Measurements from ENCODE around the gene CACNA2D3.
A peak's percentile ranks its signal among the peaks of the same experiment; 100 is the strongest.

Gene CACNA2D3

GRCh38 chr3:54176106-54176505 is 53.8 kb downstream of the CACNA2D3 start:
- DNase-seq: no peak

GRCh38 chr3:54177816-54178215 is 55.5 kb downstream of the CACNA2D3 start:
- no peak for DNase-seq

GRCh38 chr3:54178376-54178775 is 56.0 kb downstream of the CACNA2D3 start:
- DNase-seq: no peak

- DNase-seq: no peak
Observed at GRCh38 chr3:54180921-54181320, 58.6 kb downstream of the CACNA2D3 start.

GRCh38 chr3:54182242-54182641 is 59.9 kb downstream of the CACNA2D3 start:
- DNase-seq: no peak

GRCh38 chr3:54185740-54186139 is 63.4 kb downstream of the CACNA2D3 start:
- DNase-seq: no peak

GRCh38 chr3:54188176-54188791 is 65.9 kb downstream of the CACNA2D3 start:
- DNase-seq: peak; percentile 21

GRCh38 chr3:54191220-54191619 is 68.9 kb downstream of the CACNA2D3 start:
- DNase-seq: no peak

GRCh38 chr3:54192026-54192425 is 69.7 kb downstream of the CACNA2D3 start:
- DNase-seq: no peak

GRCh38 chr3:54193093-54193492 is 70.7 kb downstream of the CACNA2D3 start:
- no peak for DNase-seq

- DNase-seq: no peak
Observed at GRCh38 chr3:54196360-54196991, 74.1 kb downstream of the CACNA2D3 start.

- no peak for DNase-seq
Observed at GRCh38 chr3:54197509-54197908, 75.2 kb downstream of the CACNA2D3 start.

- DNase-seq: no peak
Observed at GRCh38 chr3:54198556-54198955, 76.2 kb downstream of the CACNA2D3 start.

- DNase-seq: no peak
Observed at GRCh38 chr3:54202054-54202453, 79.7 kb downstream of the CACNA2D3 start.

GRCh38 chr3:54202651-54203248 is 80.4 kb downstream of the CACNA2D3 start:
- no peak for DNase-seq

GRCh38 chr3:54206874-54207273 is 84.5 kb downstream of the CACNA2D3 start:
- DNase-seq: no peak

- DNase-seq: no peak
Observed at GRCh38 chr3:54211097-54211496, 88.7 kb downstream of the CACNA2D3 start.

GRCh38 chr3:54212723-54213122 is 90.4 kb downstream of the CACNA2D3 start:
- DNase-seq: no peak

GRCh38 chr3:54213907-54214306 is 91.6 kb downstream of the CACNA2D3 start:
- DNase-seq: no peak

- DNase-seq: no peak
Observed at GRCh38 chr3:54214845-54215244, 92.5 kb downstream of the CACNA2D3 start.

GRCh38 chr3:54215521-54215920 is 93.2 kb downstream of the CACNA2D3 start:
- DNase-seq: no peak

- no peak for DNase-seq
Observed at GRCh38 chr3:54217828-54218227, 95.5 kb downstream of the CACNA2D3 start.

- DNase-seq: no peak
Observed at GRCh38 chr3:54222316-54222715, 100.0 kb downstream of the CACNA2D3 start.

- DNase-seq: no peak
Observed at GRCh38 chr3:54223063-54223462, 100.7 kb downstream of the CACNA2D3 start.
